ENCODE results near the gene PPP6R2.
"Not testable (repeated sequence)": the region's sequence is repeated elsewhere in the genome, so short reads cannot be mapped to it uniquely, and the experiment has no call there.

GRCh38 chr22:50381021-50381555 is 38.0 kb downstream of the PPP6R2 start:
- TF ChIP-seq POLR2AphosphoS5 (IDR thresholded peaks at IDR 0.05); POLR2A (IDR thresholded peaks at IDR 0.05); CTCF (IDR thresholded peaks at IDR 0.05 in 8 of 11, conservative IDR thresholded peaks at IDR 0.05 in 3 of 11): not testable (repeated sequence)

All from spleen (tissue), 7 donors.